HFFc6 (cell line): Measurements from ENCODE around the gene LBHD2. TPM values are rescaled to one million over a fixed set of nuclear protein-coding genes. Genes with fewer than 3 reads are reported as not detected.

Experiments
- DNase-seq: peaks from one replicate; pipeline ENCODE4 v3.0.0-alpha.2; 2018
- H3K27ac Mint-ChIP-seq: 2 replicates; pipeline ENCODE4 v1.8.0; 2020; ENCODE audit warnings: mild to moderate bottlenecking, mixed read lengths
- H3K27me3 Mint-ChIP-seq: 2 replicates; pipeline ENCODE4 v1.8.0; 2021; ENCODE audit warnings: mild to moderate bottlenecking, moderate library complexity, mixed read lengths; ENCODE audit not compliant: insufficient read depth
- H3K36me3 Mint-ChIP-seq: 2 replicates; pipeline ENCODE4 v1.8.0; 2021; ENCODE audit warnings: low read depth, mixed read lengths
- H3K4me1 Mint-ChIP-seq: 2 replicates; pipeline ENCODE4 v1.8.0; 2020; ENCODE audit warnings: low read depth, mixed read lengths
- H3K4me3 Mint-ChIP-seq: 2 replicates; pipeline ENCODE4 v1.8.0; 2020; ENCODE audit warnings: mild to moderate bottlenecking, moderate library complexity, mixed read lengths
- H3K9me3 Mint-ChIP-seq: 2 replicates; pipeline ENCODE4 v1.8.0; 2020; ENCODE audit warnings: mild to moderate bottlenecking, mixed read lengths
- total RNA-seq, 6 experiments: library from RNA; stranded (reverse); fragmentation: NEBNext Ultra II Directional; extraction: Animal tissue kit (Norgen Biotek cat#: 25700); gene quantifications; 2 replicates in 1 of 6; 3 replicates in 5 of 6; pipeline ENCODE4 v1.2.3, GENCODE V29; 2021
- TF ChIP-seq, protein P1 (sequence below): fragments of 200-600 bp; sonication (generic); IDR thresholded peaks from 2 replicates; pipeline ENCODE4 v1.5.0; 2021; ENCODE audit warnings: antibody characterized with exemption, mild to moderate bottlenecking

Gene LBHD2
- total RNA-seq, 6 experiments from 2014 or later = not detected

DNA sequence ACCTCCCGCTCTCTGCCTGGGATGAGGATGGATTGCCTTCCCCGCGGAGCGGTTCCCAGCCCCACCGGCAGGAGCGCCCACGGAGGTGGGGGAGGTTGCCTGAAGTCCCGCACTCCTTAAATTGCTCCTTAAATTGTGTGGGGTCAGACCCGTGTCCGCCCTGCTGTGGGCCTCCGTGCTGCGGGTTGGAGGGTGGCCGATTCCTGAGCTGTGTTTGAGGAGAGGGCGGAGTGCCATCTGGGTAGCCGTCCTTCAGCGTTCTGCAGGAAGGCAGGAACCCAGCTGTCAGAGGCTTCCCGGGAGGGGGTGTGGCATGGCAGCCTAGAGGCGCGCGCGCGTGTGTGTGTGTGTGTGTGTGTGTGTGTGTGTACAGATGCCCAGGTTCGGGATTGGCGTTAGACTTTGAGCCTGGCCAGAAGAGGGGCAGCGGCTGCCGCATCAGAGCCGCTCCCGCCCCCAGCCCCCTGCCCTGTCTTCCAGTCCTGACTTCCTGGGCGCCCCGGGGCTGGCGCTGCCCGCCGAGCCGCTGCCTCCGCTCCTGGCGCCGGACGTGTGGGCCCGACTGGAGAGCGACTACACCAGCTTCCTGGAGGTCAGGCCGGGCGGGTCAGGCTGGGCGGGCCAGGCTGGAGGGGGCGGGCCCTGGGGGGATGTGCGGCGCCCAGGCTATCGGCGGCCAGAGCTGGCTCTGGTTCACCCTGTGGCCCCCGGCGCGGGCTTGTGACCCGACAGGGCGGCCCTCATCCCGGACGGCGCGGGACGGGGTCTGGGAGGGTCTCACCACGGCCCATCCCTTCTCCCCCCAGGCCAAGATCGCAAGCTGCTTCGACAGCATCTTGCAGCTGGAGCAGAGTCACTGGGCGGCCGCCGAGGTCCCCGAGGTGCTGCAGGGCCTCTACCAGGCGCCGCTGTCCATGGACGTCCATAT, 19.7 kb downstream of the LBHD2 start:
- TF ChIP-seq, protein P1, sequence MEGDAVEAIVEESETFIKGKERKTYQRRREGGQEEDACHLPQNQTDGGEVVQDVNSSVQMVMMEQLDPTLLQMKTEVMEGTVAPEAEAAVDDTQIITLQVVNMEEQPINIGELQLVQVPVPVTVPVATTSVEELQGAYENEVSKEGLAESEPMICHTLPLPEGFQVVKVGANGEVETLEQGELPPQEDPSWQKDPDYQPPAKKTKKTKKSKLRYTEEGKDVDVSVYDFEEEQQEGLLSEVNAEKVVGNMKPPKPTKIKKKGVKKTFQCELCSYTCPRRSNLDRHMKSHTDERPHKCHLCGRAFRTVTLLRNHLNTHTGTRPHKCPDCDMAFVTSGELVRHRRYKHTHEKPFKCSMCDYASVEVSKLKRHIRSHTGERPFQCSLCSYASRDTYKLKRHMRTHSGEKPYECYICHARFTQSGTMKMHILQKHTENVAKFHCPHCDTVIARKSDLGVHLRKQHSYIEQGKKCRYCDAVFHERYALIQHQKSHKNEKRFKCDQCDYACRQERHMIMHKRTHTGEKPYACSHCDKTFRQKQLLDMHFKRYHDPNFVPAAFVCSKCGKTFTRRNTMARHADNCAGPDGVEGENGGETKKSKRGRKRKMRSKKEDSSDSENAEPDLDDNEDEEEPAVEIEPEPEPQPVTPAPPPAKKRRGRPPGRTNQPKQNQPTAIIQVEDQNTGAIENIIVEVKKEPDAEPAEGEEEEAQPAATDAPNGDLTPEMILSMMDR = peak; percentile 58
- Mint-ChIP-seq H3K4me1 (peaks cover 15% of the 10 kb centered on the region), H3K36me3 (no peaks in the 10 kb centered on the region), H3K9me3 (no peaks in the 10 kb centered on the region), H3K4me3 (peak overlapping the region; percentile 63), H3K27ac (no peak overlapping the region), H3K27me3 (peaks cover 13% of the 10 kb centered on the region)
- peak; percentile 50 for DNase-seq

GRCh38 chr14:103104389-103104653, 20.3 kb downstream of the LBHD2 start:
- H3K9me3 Mint-ChIP-seq = no peaks in the 10 kb centered on the region
- peaks cover 18% of the 10 kb centered on the region for H3K4me1 Mint-ChIP-seq
- H3K27me3 Mint-ChIP-seq = peaks cover 13% of the 10 kb centered on the region
- no peak for DNase-seq
- no peak overlapping the region for H3K27ac Mint-ChIP-seq
- H3K36me3 Mint-ChIP-seq = no peaks in the 10 kb centered on the region
- TF ChIP-seq, protein P1 = no peak
- no peak overlapping the region for H3K4me3 Mint-ChIP-seq

DNA sequence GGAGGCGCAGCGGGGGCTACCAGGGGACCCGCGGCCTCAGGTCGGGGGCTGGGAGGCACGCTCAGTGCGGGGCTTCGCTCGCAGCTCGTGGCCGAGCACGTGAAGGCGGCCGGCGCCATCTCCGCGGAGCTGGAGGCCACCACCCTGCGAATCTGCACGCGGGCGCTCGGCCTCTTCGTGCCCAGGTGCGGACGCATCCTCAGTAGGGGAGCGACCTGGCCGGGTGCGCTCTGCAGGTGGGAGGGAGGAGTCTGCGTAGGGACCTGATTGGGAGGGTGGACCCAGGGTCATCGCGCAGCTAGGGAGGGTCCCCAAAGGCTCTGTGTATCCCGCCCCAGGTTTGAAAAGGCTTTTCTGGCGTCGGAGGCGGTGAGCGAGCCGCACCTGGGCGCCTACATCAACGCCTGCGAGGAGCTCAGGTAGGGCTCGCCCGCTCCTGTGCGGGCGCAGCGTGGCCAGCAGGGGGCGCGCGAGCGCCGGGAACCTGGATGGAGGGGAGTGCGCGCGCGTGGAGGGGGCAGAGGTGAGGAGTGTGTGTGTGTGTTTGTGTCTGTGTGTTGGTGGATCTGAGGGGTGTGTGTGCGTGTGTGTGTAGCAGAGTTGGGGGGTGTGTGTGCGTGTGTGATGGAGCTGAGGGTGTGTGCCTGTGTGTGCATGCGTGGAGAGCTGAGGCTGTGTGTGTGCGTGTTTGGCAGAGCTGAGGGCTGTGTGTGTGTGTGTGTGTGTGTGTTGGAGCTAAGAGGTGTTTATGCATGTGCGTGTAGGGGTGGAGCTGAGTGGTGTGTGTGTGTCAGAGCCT, 20.8 kb downstream of the LBHD2 start:
- H3K27ac Mint-ChIP-seq = no peak overlapping the region
- peaks cover 21% of the 10 kb centered on the region for H3K4me1 Mint-ChIP-seq
- H3K36me3 Mint-ChIP-seq = no peaks in the 10 kb centered on the region

DNA sequence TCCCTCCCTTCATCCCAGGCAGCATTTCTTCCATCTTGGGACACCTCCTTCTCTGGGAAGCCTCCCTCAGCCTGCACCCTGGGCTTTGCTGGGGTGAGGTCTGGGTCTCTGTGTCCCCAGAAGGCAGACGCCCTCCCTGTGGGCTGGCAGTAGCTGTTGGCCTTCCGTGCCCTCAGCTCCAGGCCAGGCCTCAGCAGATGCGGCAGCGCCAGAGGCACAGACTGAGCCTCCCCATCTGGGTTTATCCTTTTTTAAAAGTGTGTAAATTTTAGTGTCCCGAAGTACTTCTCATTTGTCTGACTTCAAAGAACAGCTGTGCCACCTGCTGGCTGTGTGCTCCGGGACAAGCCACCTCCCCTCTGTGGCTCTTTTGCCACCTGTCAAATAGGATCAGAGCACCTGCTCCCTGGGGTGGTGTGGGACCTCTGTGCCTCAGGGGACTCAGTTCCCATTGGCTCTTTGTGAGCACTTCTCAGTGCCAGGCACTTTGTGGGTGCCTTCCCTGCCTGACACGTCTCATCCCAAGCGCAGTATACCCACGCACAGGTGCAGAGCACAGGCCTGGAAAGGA, 21.7 kb downstream of the LBHD2 start:
- no peaks in the 10 kb centered on the region for H3K9me3 Mint-ChIP-seq
- H3K4me3 Mint-ChIP-seq = no peak overlapping the region
- H3K36me3 Mint-ChIP-seq = no peaks in the 10 kb centered on the region
- TF ChIP-seq, protein P1 = no peak
- peaks cover 30% of the 10 kb centered on the region for H3K4me1 Mint-ChIP-seq
- DNase-seq = no peak
- no peak overlapping the region for H3K27ac Mint-ChIP-seq
- H3K27me3 Mint-ChIP-seq = peaks cover 13% of the 10 kb centered on the region

More for the DNA sequence above, 20.8 kb downstream of the LBHD2 start:
- Mint-ChIP-seq H3K4me3 (no peak overlapping the region), H3K9me3 (no peaks in the 10 kb centered on the region), H3K27me3 (peaks cover 13% of the 10 kb centered on the region)
- DNase-seq = no peak
- TF ChIP-seq, protein P1 = peak; percentile 96

DNA sequence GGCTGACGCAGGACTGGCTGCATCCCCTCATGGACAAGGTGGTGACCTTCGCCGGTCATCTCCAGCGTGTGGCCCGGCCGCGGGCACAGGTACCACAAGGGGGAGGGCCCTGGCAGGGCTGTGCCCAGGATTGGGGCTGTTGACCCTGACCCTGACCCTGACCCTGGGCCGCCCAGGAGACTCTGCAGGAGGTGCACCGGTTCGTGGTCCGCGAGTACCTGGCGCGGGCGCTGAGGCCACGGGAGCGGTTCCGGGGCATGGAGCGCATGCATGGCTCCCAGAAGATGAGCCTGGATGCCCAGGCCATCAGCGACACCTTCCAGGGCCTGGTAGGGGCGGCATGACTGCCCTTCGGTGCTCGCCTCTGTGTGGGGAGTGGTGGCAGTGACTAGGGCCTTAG, 23.4 kb downstream of the LBHD2 start:
- H3K4me1 Mint-ChIP-seq = peaks cover 34% of the 10 kb centered on the region
- no peak overlapping the region for H3K4me3 Mint-ChIP-seq
- no peaks in the 10 kb centered on the region for H3K9me3 Mint-ChIP-seq
- no peak overlapping the region for H3K27ac Mint-ChIP-seq
- DNase-seq = no peak
- no peaks in the 10 kb centered on the region for H3K36me3 Mint-ChIP-seq
- H3K27me3 Mint-ChIP-seq = peaks cover 9% of the 10 kb centered on the region
- TF ChIP-seq, protein P1 = no peak
